ENCODE measurements around the gene PNP.

GRCh38 chr14:20516921-20517320 lies 47.7 kb downstream of the PNP start:
- no peak for TF ChIP-seq POLR2AphosphoS5 (IDR thresholded peaks at IDR 0.05; ENCODE audit: low read depth, low read length)
- no peak for TF ChIP-seq TAF1 (IDR thresholded peaks at IDR 0.05; ENCODE audit: borderline replicate concordance, insufficient read depth, low read length)
